Testis (tissue), 3 donors: ENCODE data around the gene DMD. TPM values are rescaled to one million over a fixed set of nuclear protein-coding genes. Genes with fewer than 3 reads are reported as not detected.

ENCODE experiments used
- DNase-seq: peaks from one replicate; pipeline ENCODE4 v3.0.0-alpha.2; 2019
- H3K27ac ChIP-seq, 2 donors: fragments of 200-600 bp; sonication (generic); one replicate each; pipeline ENCODE4 v1.5.1; 2019
- H3K27me3 ChIP-seq: fragments of 200-600 bp; sonication (generic); one replicate; pipeline ENCODE4 v1.5.1; 2019
- H3K36me3 ChIP-seq: fragments of 200-600 bp; sonication (generic); one replicate; pipeline ENCODE4 v1.5.1; 2017; ENCODE audit warnings: low read depth; ENCODE audit errors: missing control alignments
- H3K4me1 ChIP-seq: fragments of 200-600 bp; sonication (generic); one replicate; pipeline ENCODE4 v1.5.1; 2019
- H3K4me3 ChIP-seq, 2 donors: fragments of 200-600 bp; sonication (generic); one replicate each; pipeline ENCODE4 v1.5.1; 2017 to 2019
- H3K9me3 ChIP-seq: fragments of 200-600 bp; sonication (generic); one replicate; pipeline ENCODE4 v1.5.1; 2017
- POLR2A ChIP-seq: fragments of 450-650 bp; IDR thresholded peaks from one replicate; pipeline ENCODE4 v1.6.1; 2017; ENCODE audit warnings: antibody characterized with exemption, mild to moderate bottlenecking, moderate library complexity
- WGBS, 2 donors: methylation state at CpG; one replicate each; pipeline ENCODE4 v1.1.5; 2018; 5-methylcytosine and 5-hydroxymethylcytosine counted together
- intact Hi-C: fragments of 100-400 bp; cut with DNase I; formaldehyde crosslinking; loops from one replicate; pipeline ENCODE4 v1.15.1; 2023; ENCODE audit warnings: low total_unique reads
- polyA plus RNA-seq: library from polyadenylated mRNA; stranded (reverse); fragments of 350-450 nt; fragmentation: Illumina TruSeq; extraction: RNeasy Lipid Tissue Mini Kit (QIAGEN cat#74804); gene quantifications from one replicate; pipeline ENCODE4 v1.2.3, GENCODE V29; 2014; ENCODE audit warnings: low read depth, low replicate concordance; ENCODE audit not compliant: insufficient read depth
- total RNA-seq, 2 donors: library from RNA; depleted of rRNA; stranded (reverse); fragments of >200 nt; gene quantifications; one replicate each; pipeline ENCODE4 v1.2.3, GENCODE V29; 2016
- TF ChIP-seq, protein P1 (sequence below), 3 experiments: fragments of 450-650 bp in 2 of 3; fragments of 200-600 bp in 1 of 3; sonication (generic) in 1 of 3; IDR thresholded peaks; one replicate each; pipeline ENCODE4 v1.5.1; 2016 to 2019; ENCODE audit warnings: antibody characterized with exemption in 3 of 3, mild to moderate bottlenecking in 2 of 3, moderate library complexity in 1 of 3

The DMD gene
- total and polyA plus RNA-seq, 3 donors from 2014 or later, result 11.3 to 34.1 (median 24.2) TPM

DNA sequence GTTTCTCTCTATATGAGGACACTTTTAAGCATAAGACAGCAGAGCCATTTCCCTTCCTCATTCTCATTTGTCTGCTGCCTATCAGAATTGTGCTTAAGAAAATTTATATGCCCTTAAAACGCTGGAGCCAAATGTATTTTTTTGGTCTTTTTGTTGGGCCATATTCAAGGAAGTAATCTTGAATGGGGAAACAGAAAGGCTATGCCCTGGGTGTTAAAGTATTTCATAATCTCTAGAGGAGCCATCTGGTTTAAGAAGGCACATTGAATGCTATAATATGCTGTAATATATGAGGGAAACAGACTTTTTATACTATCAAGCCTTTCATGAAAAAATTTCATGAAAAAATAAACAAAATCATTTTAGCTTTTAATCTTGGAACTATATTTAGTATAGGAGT, 4.3 kb downstream of the DMD start:
- TF ChIP-seq POLR2A, result no peak
- TF ChIP-seq, protein P1, sequence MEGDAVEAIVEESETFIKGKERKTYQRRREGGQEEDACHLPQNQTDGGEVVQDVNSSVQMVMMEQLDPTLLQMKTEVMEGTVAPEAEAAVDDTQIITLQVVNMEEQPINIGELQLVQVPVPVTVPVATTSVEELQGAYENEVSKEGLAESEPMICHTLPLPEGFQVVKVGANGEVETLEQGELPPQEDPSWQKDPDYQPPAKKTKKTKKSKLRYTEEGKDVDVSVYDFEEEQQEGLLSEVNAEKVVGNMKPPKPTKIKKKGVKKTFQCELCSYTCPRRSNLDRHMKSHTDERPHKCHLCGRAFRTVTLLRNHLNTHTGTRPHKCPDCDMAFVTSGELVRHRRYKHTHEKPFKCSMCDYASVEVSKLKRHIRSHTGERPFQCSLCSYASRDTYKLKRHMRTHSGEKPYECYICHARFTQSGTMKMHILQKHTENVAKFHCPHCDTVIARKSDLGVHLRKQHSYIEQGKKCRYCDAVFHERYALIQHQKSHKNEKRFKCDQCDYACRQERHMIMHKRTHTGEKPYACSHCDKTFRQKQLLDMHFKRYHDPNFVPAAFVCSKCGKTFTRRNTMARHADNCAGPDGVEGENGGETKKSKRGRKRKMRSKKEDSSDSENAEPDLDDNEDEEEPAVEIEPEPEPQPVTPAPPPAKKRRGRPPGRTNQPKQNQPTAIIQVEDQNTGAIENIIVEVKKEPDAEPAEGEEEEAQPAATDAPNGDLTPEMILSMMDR (IDR thresholded peaks at IDR 0.05), result no peak
- Histone ChIP-seq H3K4me3 (no peak overlapping the region), H3K36me3 (no peaks in the 10 kb centered on the region), H3K27me3 (no peaks in the 10 kb centered on the region), H3K4me1 (no peaks in the 10 kb centered on the region), H3K27ac (peak overlapping the region in 1 of 2 donors; percentile 53), H3K9me3 (no peaks in the 10 kb centered on the region)
- intact Hi-C loops, result no loop called here
- no peak for DNase-seq
- WGBS, 2 donors, result 25 to 45% methylated on average over 1 of the region's 1 CpG

DNA sequence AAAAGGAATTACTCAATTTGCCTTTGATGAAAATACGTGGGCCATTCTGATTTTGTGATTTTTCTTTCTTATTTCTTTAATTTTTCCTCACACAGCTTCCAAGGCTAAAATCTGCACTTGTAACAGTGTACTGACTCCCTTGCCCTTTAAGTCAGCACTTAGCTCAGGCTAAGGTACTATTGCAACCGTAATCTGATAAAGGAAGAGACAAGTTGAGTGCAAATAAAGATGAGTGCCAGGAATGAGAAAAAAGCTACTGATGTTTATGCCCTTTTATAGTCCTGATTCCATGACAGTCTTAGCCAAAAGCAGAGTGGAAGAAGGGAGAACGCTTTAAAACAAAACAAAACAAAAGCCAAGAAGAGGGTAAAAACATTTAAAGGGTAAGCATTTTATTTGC, 6.0 kb downstream of the DMD start:
- Histone ChIP-seq H3K36me3 (no peaks in the 10 kb centered on the region), H3K4me3 (no peak overlapping the region), H3K9me3 (no peaks in the 10 kb centered on the region), H3K4me1 (no peaks in the 10 kb centered on the region), H3K27ac (peak overlapping the region in 1 of 2 donors; percentile 24), H3K27me3 (no peaks in the 10 kb centered on the region)
- intact Hi-C loops, result no loop called here
- TF ChIP-seq POLR2A, result no peak
- TF ChIP-seq, protein P1 (IDR thresholded peaks at IDR 0.05), result no peak
- WGBS, 2 donors, result 36 to 47% methylated on average over 3 of the region's 3 CpGs
- no peak for DNase-seq

DNA sequence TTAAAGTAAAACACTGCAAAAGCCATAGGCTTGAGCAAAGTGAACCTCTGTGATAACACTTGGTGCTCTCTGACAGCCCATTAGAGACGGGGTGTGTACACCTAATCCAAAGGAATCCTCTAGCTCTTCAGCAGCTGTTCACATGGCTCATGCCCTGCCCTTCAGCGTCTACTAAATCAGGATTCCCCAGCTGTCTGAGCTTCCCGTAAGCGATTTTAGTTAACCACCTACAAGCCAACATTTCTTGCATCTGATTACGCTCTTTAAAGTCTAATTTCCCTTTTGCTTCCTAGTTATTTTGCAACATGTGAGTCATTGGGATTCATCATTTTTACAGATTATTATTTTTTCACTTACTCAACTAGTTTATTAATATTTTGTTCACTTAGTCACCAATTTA, 6.5 kb downstream of the DMD start:
- H3K27ac ChIP-seq, result peak overlapping the region in 1 of 2 donors; percentile 24
- WGBS, 2 donors, result 29 to 43% methylated on average over 5 of the region's 5 CpGs

DNA sequence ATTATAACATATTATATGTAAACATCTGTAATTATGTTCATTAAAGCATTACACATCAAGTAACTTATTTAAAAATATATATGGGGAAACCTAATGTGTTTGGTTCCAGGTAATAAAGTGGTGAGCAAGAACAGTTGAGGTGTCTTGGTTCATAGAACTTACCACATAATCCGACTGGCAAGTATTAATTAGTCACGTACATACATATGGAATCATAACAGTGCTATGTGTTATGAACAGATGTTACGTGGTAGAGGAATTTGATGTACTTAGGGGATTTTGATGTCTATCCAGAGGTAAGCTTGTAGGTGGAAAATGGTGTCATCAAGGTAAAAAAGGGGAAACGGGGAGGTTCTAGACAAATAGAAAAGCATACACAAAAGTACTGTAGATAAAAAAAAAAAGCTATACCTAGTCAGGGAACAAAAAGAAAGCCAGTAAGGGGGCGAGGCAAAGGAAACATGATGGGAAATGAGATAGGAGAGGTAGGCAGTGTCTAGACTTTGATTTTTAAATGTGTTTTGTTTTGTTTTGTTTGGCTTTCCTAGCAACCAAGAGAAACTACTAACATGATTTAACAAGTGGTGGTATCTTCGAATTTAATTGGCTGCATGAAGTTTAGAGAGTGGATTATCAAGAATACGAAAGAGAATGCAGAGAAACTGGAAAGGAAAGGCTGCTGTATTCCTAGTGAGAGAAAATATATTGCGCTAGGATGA, 12.6 kb downstream of the DMD start:
- Histone ChIP-seq H3K4me1 (no peaks in the 10 kb centered on the region), H3K9me3 (no peaks in the 10 kb centered on the region), H3K36me3 (no peaks in the 10 kb centered on the region), H3K27ac (no peak overlapping the region), H3K27me3 (no peaks in the 10 kb centered on the region), H3K4me3 (no peak overlapping the region)
- intact Hi-C loops, result no loop called here
- no peak for DNase-seq
- TF ChIP-seq, protein P1 (IDR thresholded peaks at IDR 0.05), result no peak
- no peak for TF ChIP-seq POLR2A
- 87 to 91% methylated on average over 8 of the region's 8 CpGs for WGBS, 2 donors

More for the DNA sequence above, 6.5 kb downstream of the DMD start:
- H3K4me3 ChIP-seq, result no peak overlapping the region
- H3K9me3 ChIP-seq, result no peaks in the 10 kb centered on the region
- H3K36me3 ChIP-seq, result no peaks in the 10 kb centered on the region
- no peaks in the 10 kb centered on the region for H3K4me1 ChIP-seq
- H3K27me3 ChIP-seq, result no peaks in the 10 kb centered on the region
- intact Hi-C loops, result no loop called here
- DNase-seq, result no peak
- no peak for TF ChIP-seq POLR2A
- TF ChIP-seq, protein P1 (IDR thresholded peaks at IDR 0.05), result no peak

DNA sequence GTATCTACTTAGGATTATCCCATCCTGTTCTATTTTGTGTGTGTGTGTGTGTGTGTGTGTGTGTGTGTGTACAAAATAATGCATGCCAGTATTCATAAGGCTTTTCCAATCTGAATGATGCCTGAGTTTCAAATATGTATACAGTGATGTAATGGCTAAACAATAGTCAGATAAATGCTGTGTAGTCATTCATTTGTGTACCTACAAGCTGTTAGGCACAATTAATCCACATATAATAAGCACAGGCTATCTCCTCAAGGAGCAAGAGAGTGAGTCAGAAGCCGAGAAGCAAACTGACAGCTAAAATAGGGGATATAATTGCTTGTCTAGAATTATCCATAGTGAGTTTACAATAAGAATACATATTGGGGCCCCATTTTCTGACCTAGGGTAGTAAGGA, 15.7 kb downstream of the DMD start:
- H3K4me3 ChIP-seq, result no peak overlapping the region
- H3K36me3 ChIP-seq, result no peaks in the 10 kb centered on the region
- no peak for DNase-seq
- intact Hi-C loops, result no loop called here
- 95 to 100% methylated on average over 1 of the region's 1 CpG for WGBS, 2 donors
- no peaks in the 10 kb centered on the region for H3K4me1 ChIP-seq
- H3K27ac ChIP-seq, result no peak overlapping the region
- no peaks in the 10 kb centered on the region for H3K9me3 ChIP-seq
- TF ChIP-seq POLR2A, result no peak
- TF ChIP-seq, protein P1 (IDR thresholded peaks at IDR 0.05), result no peak
- H3K27me3 ChIP-seq, result no peaks in the 10 kb centered on the region
